HL-60/S4 treated with retinoic acid at 250 ng/mL for 4 days and 3 days (cell line): ENCODE data around the gene PCNX3.

Source experiments
- in situ Hi-C: fragments of 300-500 bp; cut with MboI; formaldehyde crosslinking; loops from 2 replicates; pipeline ENCODE4 v1.7.0; 2022; ENCODE audit warnings: low sequenced_read_pairs

The PCNX3 gene

GRCh38 chr11:65685981-65686380, 70.4 kb downstream of the PCNX3 start:
- in situ Hi-C loops: no loop called here
